NK-92 (cell line): ENCODE data around the gene ZNF526.

Experiments
- DNase-seq: peaks from one replicate; lab custom pipeline; 2025; ENCODE audit not compliant: unreplicated experiment; lab: John Stamatoyannopoulos, UW

The ZNF526 gene

GRCh38 chr19:42220751-42221097 lies 612 bp downstream of the ZNF526 start:
- no peak for DNase-seq

DNA sequence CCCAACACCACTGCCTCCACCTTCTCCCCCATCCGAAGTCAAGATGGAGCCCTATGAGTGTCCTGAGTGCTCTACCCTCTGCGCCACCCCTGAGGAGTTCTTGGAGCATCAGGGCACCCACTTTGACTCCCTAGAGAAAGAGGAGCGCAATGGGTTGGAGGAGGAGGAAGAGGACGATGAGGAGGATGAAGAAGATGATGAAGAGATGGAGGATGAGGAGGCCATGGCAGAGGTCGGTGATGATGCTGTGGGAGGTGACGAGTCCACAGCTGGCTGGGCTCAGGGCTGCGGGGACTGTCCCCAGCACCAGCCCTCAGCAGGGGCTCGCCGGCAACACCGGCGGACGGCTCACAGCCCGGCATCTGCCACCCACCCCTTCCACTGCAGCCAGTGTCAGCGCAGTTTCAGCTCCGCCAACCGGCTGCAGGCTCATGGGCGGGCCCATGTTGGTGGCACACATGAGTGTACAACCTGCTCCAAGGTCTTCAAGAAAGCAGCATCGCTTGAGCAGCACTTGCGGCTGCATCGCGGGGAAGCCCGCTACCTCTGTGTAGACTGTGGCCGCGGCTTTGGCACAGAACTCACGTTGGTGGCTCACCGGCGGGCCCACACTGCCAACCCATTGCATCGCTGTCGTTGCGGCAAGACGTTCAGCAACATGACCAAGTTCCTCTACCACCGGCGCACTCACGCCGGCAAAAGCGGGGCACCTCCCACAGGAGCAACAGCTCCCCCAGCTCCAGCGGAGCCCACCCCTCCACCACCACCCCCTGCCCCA lies 5.0 kb downstream of the ZNF526 start:
- DNase-seq = no peak

DNA sequence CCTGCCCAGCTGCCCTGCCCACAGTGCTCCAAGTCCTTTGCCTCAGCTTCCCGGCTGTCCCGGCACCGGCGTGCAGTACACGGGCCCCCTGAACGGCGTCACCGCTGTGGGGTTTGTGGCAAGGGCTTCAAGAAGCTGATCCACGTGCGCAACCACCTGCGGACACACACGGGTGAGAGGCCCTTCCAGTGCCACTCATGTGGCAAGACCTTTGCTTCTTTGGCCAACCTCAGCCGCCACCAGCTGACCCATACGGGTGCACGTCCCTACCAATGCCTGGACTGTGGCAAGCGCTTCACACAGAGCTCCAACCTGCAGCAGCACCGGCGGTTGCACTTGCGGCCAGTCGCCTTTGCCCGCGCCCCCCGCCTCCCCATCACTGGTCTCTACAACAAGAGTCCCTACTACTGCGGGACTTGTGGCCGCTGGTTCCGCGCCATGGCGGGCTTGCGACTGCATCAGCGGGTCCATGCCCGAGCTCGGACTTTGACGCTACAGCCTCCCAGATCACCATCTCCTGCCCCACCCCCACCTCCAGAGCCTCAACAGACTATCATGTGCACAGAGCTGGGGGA lies 5.7 kb downstream of the ZNF526 start:
- DNase-seq = no peak

DNA sequence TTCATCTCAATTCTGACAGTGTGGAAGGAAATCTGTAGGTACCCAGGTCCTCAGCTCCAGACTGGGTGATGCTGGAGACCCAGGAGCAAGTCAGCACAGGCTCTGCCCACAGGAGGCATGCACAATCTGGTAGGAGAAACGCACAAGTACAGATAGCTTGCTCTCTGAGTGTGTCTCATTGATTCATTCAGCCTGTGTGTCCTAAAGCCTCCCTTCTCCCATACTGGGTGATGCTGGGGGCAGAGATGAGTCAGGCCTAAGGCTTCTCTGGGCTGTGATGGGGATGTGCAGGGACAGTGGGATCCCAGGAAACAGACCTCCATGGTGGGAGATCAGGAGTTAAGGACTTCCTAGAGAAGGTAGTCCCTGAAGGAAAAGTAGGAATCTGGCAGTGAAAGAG lies 6.8 kb downstream of the ZNF526 start:
- DNase-seq = no peak

DNA sequence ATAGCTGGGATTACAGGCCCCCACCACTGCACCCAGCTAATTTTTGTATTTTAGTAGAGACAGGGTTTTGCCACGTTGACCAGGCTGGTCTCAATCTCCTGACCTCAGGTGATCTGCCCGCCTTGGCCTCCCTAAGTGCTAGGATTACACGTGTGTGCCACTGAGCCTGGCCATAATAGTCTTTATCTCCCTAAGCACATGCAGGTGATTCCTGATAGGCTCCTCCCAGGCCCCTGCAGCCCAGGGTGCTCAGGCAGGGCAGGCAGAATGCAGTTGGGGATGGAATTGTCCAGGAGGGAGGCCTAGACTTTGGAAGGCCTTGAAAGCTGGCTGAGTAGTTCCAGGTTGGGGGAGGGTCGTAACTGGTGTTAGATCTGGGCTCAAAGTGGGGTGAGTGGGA lies 8.5 kb downstream of the ZNF526 start:
- DNase-seq = no peak

GRCh38 chr19:42229301-42229854 lies 9.3 kb downstream of the ZNF526 start:
- no peak for DNase-seq

DNA sequence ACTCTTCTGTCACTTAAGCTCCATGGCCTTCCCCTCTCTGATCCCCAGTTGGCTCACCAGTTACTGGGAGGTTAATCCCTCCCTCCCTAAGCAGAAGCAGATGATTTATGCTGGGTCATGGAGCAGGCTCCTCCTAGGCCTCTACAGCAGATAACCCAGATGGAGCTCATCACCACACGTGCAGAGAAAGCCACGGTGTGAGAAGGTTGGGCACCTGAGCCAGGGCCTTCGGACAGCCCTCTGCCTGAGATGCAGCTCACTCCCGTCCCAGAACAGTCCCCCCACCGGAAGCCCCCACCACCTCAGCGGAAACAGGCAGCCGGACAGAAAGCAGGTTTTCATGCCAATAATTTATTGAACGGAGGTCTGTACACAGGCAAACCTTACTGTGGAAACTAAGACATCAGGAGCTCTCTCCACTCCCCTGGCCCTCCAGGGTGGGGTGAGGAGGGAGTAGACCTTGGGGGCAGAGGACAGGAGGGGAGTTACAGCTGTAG lies 9.8 kb downstream of the ZNF526 start:
- no peak for DNase-seq

- no peak for DNase-seq
These were observed 10.5 kb downstream of the ZNF526 start for GRCh38 chr19:42230571-42230970.

DNA sequence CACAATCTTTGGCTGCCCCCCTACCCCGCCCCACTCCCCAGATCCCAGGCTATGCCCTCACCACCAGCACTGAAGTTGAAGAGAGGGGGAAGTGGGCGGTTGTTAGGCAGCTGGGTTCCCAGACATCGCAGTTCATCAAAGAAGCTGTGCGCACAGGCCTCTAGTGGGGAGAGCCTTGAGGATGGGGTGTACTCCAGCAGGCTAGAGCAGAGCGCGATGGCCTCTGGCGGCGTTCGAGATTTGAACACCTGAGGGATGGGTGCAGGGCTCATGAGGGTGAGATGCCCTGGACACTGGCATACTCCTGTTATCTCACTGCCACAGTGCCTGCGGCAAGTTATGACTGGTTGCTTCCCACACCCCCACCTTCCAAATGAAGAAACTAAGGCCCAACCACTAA lies 12.3 kb downstream of the ZNF526 start:
- DNase-seq = no peak

GRCh38 chr19:42233106-42233505 lies 13.0 kb downstream of the ZNF526 start:
- no peak for DNase-seq

GRCh38 chr19:42233678-42234292 lies 13.7 kb downstream of the ZNF526 start:
- DNase-seq = no peak

- no peak for DNase-seq
These were observed 14.3 kb downstream of the ZNF526 start for GRCh38 chr19:42234364-42234763.

DNA sequence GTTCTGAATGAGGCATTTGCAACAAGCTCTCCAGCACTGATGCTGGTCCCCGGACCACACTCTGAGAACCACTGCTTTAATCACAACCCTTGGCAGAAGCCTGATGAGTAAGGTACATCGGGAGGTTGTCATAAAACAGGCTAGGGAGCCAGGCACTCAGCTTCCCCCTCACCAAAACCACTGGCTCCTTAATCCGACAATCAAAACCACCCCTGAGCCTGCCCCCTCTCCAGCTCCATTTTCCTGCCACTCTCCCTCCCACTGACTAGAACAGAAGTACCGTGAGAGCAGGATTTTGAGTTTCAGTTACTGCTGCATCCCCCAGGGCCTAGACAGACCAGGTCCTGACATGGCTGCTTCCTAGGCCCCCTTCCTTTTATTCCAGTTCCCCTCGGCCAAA lies 15.1 kb downstream of the ZNF526 start:
- DNase-seq = no peak

GRCh38 chr19:42239544-42240220 lies 19.6 kb downstream of the ZNF526 start:
- DNase-seq = no peak

DNA sequence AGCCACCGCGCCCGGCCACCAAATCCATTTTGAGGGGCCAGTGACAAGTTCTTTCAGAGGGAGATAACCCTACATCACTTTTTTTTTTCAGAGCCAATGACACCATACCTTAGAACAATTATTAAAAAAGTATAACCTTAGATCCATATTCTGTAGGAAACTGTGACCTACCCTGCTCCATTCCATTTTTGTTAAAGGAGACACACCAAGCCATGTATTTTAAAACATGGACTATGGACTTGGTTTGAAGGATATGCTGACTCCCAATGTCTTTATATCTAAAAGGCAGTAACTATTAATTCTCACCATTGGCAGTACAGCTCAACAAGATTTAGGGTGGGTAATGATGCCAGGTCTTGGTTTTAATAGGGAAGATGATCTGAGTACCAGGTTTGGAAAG lies 21.2 kb downstream of the ZNF526 start:
- no peak for DNase-seq

DNA sequence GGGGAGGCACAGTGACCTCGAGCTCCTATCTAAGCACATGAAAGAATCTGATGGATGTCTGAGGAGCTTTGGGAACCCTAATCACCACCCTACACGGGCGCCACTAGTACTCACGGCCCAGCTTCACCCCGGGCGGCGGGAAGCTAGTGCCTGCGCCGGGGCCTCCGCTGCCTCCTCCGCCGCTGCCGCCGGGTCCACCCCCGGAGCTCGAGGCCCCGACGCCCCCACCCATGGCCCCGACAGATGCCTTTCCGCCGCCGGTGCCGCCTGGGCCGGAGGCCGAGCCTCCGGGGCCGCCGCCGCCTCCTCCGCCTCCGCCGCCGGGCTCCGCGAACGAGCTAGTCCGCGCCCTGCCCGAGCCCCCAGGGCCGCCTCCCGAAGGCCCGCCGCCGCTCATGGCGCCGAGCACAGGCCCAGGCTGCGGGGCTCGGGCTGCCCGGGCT lies 22.0 kb downstream of the ZNF526 start:
- DNase-seq = no peak

DNA sequence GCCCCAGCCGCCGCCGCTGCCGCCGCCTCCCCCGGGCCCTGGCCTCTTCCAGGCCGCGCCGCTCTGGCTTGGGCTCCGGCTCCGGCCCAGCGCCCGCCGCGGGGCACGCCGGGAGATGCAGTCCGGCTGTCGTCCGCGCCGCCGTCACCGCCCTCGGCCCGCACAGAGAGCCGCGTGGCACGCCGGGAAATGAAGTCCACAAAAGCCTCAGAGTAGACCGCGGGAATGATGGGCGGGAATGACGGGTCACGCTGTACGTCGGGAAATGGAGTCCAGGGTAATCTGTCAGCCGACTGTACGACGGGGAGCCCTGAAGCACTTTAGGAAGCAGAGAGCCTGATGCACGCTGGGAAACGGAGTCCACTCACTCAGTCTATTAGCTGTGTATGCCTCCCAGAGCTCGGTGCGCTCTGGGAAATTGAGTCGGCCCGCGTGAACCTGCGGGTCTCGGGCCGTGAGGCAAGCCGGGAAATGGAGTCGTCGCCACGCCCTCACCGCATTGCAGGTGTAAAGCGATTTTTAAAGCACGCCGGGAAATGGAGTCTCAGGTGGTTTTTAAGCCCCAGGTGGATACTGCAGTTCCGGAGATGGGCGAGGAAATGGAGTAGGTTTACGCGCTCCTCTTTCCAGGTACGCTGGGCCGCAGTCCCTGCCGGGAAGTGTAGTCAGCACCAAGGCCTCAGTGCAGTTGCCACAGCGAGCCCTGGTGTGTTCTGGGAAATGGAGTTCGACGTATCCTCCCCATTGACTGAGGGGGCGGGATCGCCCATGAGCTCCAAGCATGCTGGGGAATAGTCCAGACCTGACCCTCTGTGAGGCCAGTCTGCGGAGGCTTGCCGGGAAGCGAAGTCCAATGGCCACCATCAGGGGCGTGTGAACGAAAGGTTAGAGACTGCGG lies 22.6 kb downstream of the ZNF526 start, which contains the start of gene GSK3A:
GSK3A (minus strand) TSS at position 91 of the 898 bp plus-strand sequence. CDS start 137 bp downstream, outside the sequence.
- peak; percentile 91 for DNase-seq

DNA sequence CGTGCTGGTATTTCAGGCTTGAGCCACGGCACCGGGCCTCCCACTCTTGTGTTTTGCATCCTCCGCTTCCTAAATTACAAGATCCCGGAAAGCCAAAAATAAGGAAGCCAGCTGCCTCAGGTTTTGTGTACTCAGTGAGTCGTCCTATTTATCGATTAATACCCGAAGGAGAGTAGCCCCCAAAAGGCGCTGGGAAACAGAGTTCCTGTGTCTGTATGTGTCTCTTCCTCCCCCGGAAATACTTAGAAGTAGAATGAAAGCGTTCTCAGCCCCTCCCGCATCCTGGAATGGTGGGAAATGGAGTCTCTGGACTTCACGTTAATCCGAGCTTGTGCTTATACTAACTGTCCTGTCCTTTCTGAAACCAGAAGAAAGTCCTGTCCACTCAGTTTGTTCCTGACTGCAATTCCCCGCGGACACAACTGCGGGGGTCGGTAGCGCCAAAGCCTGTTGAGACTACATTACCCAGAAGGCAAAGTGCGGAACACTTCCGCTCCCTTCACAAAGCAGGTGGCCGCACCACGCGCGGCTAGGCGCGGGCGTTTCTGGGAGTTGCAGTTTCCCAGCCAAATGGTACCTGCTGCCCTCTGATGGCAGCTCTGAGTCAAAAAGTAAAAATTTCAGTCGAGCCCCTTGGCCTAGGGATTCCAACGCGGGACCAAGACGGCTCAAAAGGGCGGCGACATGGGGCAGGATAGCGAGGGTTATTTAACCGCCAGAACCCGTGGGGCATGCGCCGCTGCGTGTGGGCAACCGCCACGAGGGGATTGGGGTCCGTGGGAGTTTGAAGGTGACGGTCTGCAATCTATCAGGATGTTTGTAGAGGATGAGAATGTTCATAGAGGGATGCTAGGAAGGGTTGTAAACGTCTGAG lies 24.5 kb downstream of the ZNF526 start:
- no peak for DNase-seq

- no peak for DNase-seq
These were observed 25.1 kb downstream of the ZNF526 start for GRCh38 chr19:42245231-42245630.
